ENCODE data around the gene GMCL2.

The GMCL2 gene

GRCh38 chr5:178210686-178211085 lies 23.5 kb upstream of the GMCL2 start:
- H2BK5ac ChIP-seq (ENCODE audit: low read depth, low read length, poor library complexity) = no peak overlapping the region
- H3K27me3 ChIP-seq (ENCODE audit: insufficient read depth, low read length) = no peaks in the 10 kb centered on the region
- H3K27ac ChIP-seq (ENCODE audit: low read depth, low read length) = no peak overlapping the region
- no peak for DNase-seq
- no peak overlapping the region for H3K4me3 ChIP-seq (ENCODE audit: low read depth, low read length)
- H2AK5ac ChIP-seq (ENCODE audit: low read length) = no peak overlapping the region
- no peaks in the 10 kb centered on the region for H3K79me1 ChIP-seq (ENCODE audit: low read length)
- H3K4ac ChIP-seq (ENCODE audit: low read depth, low read length) = no peak overlapping the region
- H3K23ac ChIP-seq (ENCODE audit: low read length) = no peak overlapping the region
- H3K18ac ChIP-seq (ENCODE audit: low read length) = no peak overlapping the region
- no peak overlapping the region for H3K9ac ChIP-seq (ENCODE audit: low read length)
- no peak overlapping the region for H3K4me2 ChIP-seq (ENCODE audit: low read length)
- no CpG with 5 or more reads among the region's 5 CpGs for WGBS (ENCODE audit: extremely low coverage, insufficient coverage, insufficient read length)
- peaks cover 83 to 93% of the 10 kb centered on the region in 2 experiments for H3K36me3 ChIP-seq (ENCODE audit: control insufficient read depth in 1 of 2, insufficient read depth in 2 of 2, low read length in 2 of 2)
- H4K91ac ChIP-seq (ENCODE audit: low read depth, low read length) = no peak overlapping the region
- H3K14ac ChIP-seq (ENCODE audit: low read length) = no peak overlapping the region
- H3K4me1 ChIP-seq (ENCODE audit: control insufficient read depth in 1 of 2, insufficient read depth in 2 of 2, low read length in 2 of 2) = peaks cover 0 to 16% of the 10 kb centered on the region in 2 experiments
- no peak overlapping the region for H2BK12ac ChIP-seq (ENCODE audit: low read length)
- no peaks in the 10 kb centered on the region for H3K9me3 ChIP-seq (ENCODE audit: insufficient read depth, low read depth, low read length)
- no peak overlapping the region for H4K12ac ChIP-seq (ENCODE audit: low read depth, low read length)
- no peak overlapping the region for H2BK120ac ChIP-seq (ENCODE audit: insufficient read depth, low read length, poor library complexity)
- no peak overlapping the region for H4K8ac ChIP-seq (ENCODE audit: low read depth, low read length)
- no peak overlapping the region for H2AFZ ChIP-seq (ENCODE audit: insufficient read depth, low read length, poor library complexity)
- peaks cover 10% of the 10 kb centered on the region for H3K79me2 ChIP-seq (ENCODE audit: control insufficient read depth, insufficient read depth, low read length, poor library complexity)

- Histone ChIP-seq H3K79me2 (ENCODE audit: control insufficient read depth, insufficient read depth, low read length, poor library complexity) (peaks cover 15% of the 10 kb centered on the region), H2BK5ac (ENCODE audit: low read depth, low read length, poor library complexity) (no peak overlapping the region), H3K14ac (ENCODE audit: low read length) (no peak overlapping the region), H3K27me3 (ENCODE audit: insufficient read depth, low read length) (no peaks in the 10 kb centered on the region), H3K9me3 (ENCODE audit: insufficient read depth, low read depth, low read length) (no peaks in the 10 kb centered on the region), H4K91ac (ENCODE audit: low read depth, low read length) (no peak overlapping the region), H2BK12ac (ENCODE audit: low read length) (no peak overlapping the region), H3K23ac (ENCODE audit: low read length) (no peak overlapping the region), H2BK120ac (ENCODE audit: insufficient read depth, low read length, poor library complexity) (no peak overlapping the region), H2AK5ac (ENCODE audit: low read length) (no peak overlapping the region), H3K27ac (ENCODE audit: low read depth, low read length) (no peak overlapping the region), H3K79me1 (ENCODE audit: low read length) (peaks cover under 1% of the 10 kb centered on the region), H3K36me3 (ENCODE audit: control insufficient read depth in 1 of 2, insufficient read depth in 2 of 2, low read length in 2 of 2) (peaks cover 77 to 87% of the 10 kb centered on the region in 2 experiments), H3K4me3 (ENCODE audit: low read depth, low read length) (no peak overlapping the region), H2AFZ (ENCODE audit: insufficient read depth, low read length, poor library complexity) (no peak overlapping the region), H3K18ac (ENCODE audit: low read length) (no peak overlapping the region), H4K12ac (ENCODE audit: low read depth, low read length) (no peak overlapping the region), H3K4ac (ENCODE audit: low read depth, low read length) (no peak overlapping the region), H3K4me2 (ENCODE audit: low read length) (no peak overlapping the region), H3K9ac (ENCODE audit: low read length) (no peak overlapping the region), H3K4me1 (ENCODE audit: control insufficient read depth in 1 of 2, insufficient read depth in 2 of 2, low read length in 2 of 2) (peaks cover 0 to 16% of the 10 kb centered on the region in 2 experiments), H4K8ac (ENCODE audit: low read depth, low read length) (no peak overlapping the region)
- no peak for DNase-seq
- no CpG with 5 or more reads among the region's 18 CpGs for WGBS (ENCODE audit: extremely low coverage, insufficient coverage, insufficient read length)
These were observed 22.9 kb upstream of the GMCL2 start for GRCh38 chr5:178210073-178210535.

- Histone ChIP-seq H2AFZ (ENCODE audit: insufficient read depth, low read length, poor library complexity) (no peak overlapping the region), H3K4me1 (ENCODE audit: control insufficient read depth in 1 of 2, insufficient read depth in 2 of 2, low read length in 2 of 2) (peaks cover 0 to 16% of the 10 kb centered on the region in 2 experiments), H3K4me3 (ENCODE audit: low read depth, low read length) (no peak overlapping the region), H3K9me3 (ENCODE audit: insufficient read depth, low read depth, low read length) (no peaks in the 10 kb centered on the region), H3K36me3 (ENCODE audit: control insufficient read depth in 1 of 2, insufficient read depth in 2 of 2, low read length in 2 of 2) (peaks cover 71 to 81% of the 10 kb centered on the region in 2 experiments), H4K8ac (ENCODE audit: low read depth, low read length) (no peak overlapping the region), H3K23ac (ENCODE audit: low read length) (no peak overlapping the region), H3K27ac (ENCODE audit: low read depth, low read length) (no peak overlapping the region), H2BK5ac (ENCODE audit: low read depth, low read length, poor library complexity) (no peak overlapping the region), H3K9ac (ENCODE audit: low read length) (no peak overlapping the region), H3K79me1 (ENCODE audit: low read length) (peaks cover 6% of the 10 kb centered on the region), H4K91ac (ENCODE audit: low read depth, low read length) (no peak overlapping the region), H4K12ac (ENCODE audit: low read depth, low read length) (no peak overlapping the region), H3K18ac (ENCODE audit: low read length) (peak overlapping the region; percentile 4), H3K14ac (ENCODE audit: low read length) (no peak overlapping the region), H3K27me3 (ENCODE audit: insufficient read depth, low read length) (peaks cover 3% of the 10 kb centered on the region), H3K79me2 (ENCODE audit: control insufficient read depth, insufficient read depth, low read length, poor library complexity) (peaks cover 21% of the 10 kb centered on the region), H2AK5ac (ENCODE audit: low read length) (no peak overlapping the region), H3K4me2 (ENCODE audit: low read length) (no peak overlapping the region), H2BK120ac (ENCODE audit: insufficient read depth, low read length, poor library complexity) (no peak overlapping the region), H2BK12ac (ENCODE audit: low read length) (no peak overlapping the region), H3K4ac (ENCODE audit: low read depth, low read length) (no peak overlapping the region)
- DNase-seq = no peak
- WGBS (ENCODE audit: extremely low coverage, insufficient coverage, insufficient read length) = no CpG with 5 or more reads among the region's 8 CpGs
These were observed 22.3 kb upstream of the GMCL2 start for GRCh38 chr5:178209334-178210072.

DNA sequence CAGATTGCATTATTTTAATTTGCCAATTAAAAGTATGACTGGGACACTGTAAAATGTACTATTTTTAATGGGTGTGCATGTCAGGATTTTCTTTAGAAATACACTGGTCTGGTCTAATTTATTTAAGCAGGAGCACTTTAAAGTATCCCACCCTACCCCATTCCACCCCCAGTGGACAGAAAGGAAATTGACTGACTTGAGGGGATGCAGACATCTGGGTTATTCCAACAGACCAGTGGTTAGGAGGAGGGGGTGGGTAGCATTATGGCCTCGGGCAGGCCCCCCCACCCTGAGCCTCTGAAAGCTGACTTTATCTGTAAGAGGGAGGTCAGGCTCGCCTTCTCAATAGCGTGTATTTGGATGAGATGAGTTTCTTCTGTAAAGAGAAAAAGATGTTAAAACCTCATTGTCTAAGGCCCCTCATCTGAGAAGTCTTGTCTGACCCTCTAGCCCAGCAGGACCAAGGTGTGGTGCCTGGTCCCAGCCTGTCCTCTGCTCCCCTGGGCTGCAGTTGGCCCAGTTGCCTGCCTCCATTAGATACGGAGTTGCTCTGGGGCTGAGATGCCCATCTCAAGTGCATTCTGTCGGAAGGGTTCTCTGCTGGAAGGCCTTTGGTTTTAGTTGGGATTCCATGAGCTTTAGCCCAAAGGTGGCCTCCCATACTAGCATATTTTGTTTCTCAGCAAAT lies 21.5 kb upstream of the GMCL2 start:
- H4K12ac ChIP-seq (ENCODE audit: low read depth, low read length) = no peak overlapping the region
- H3K79me1 ChIP-seq (ENCODE audit: low read length) = peaks cover 11% of the 10 kb centered on the region
- no peak for DNase-seq
- H3K4ac ChIP-seq (ENCODE audit: low read depth, low read length) = no peak overlapping the region
- H4K91ac ChIP-seq (ENCODE audit: low read depth, low read length) = no peak overlapping the region
- no peak overlapping the region for H3K4me3 ChIP-seq (ENCODE audit: low read depth, low read length)
- no peak overlapping the region for H3K14ac ChIP-seq (ENCODE audit: low read length)
- no peak overlapping the region for H3K27ac ChIP-seq (ENCODE audit: low read depth, low read length)
- H3K9me3 ChIP-seq (ENCODE audit: insufficient read depth, low read depth, low read length) = no peaks in the 10 kb centered on the region
- peaks cover 64 to 73% of the 10 kb centered on the region in 2 experiments for H3K36me3 ChIP-seq (ENCODE audit: control insufficient read depth in 1 of 2, insufficient read depth in 2 of 2, low read length in 2 of 2)
- H3K27me3 ChIP-seq (ENCODE audit: insufficient read depth, low read length) = peaks cover 3% of the 10 kb centered on the region
- H3K79me2 ChIP-seq (ENCODE audit: control insufficient read depth, insufficient read depth, low read length, poor library complexity) = peaks cover 26% of the 10 kb centered on the region
- H2BK120ac ChIP-seq (ENCODE audit: insufficient read depth, low read length, poor library complexity) = no peak overlapping the region
- no peak overlapping the region for H3K18ac ChIP-seq (ENCODE audit: low read length)
- H3K4me2 ChIP-seq (ENCODE audit: low read length) = no peak overlapping the region
- no peak overlapping the region for H3K9ac ChIP-seq (ENCODE audit: low read length)
- no peak overlapping the region for H4K8ac ChIP-seq (ENCODE audit: low read depth, low read length)
- no CpG with 5 or more reads among the region's 5 CpGs for WGBS (ENCODE audit: extremely low coverage, insufficient coverage, insufficient read length)
- no peak overlapping the region for H2AK5ac ChIP-seq (ENCODE audit: low read length)
- peaks cover 0 to 16% of the 10 kb centered on the region in 2 experiments for H3K4me1 ChIP-seq (ENCODE audit: control insufficient read depth in 1 of 2, insufficient read depth in 2 of 2, low read length in 2 of 2)
- no peak overlapping the region for H2BK5ac ChIP-seq (ENCODE audit: low read depth, low read length, poor library complexity)
- no peak overlapping the region for H2BK12ac ChIP-seq (ENCODE audit: low read length)
- H2AFZ ChIP-seq (ENCODE audit: insufficient read depth, low read length, poor library complexity) = no peak overlapping the region
- no peak overlapping the region for H3K23ac ChIP-seq (ENCODE audit: low read length)
